HG03558 (cell line): ENCODE data around the gene SIAH3.

Experiments
- ATAC-seq: cut with Tn5 transposase; IDR thresholded peaks from one replicate; pipeline ENCODE4 v1.9.1; 2021; ENCODE audit warnings: moderate number of reproducible peaks; ENCODE audit not compliant: unreplicated experiment; ENCODE audit errors: extremely low read depth

SIAH3 gene

DNA sequence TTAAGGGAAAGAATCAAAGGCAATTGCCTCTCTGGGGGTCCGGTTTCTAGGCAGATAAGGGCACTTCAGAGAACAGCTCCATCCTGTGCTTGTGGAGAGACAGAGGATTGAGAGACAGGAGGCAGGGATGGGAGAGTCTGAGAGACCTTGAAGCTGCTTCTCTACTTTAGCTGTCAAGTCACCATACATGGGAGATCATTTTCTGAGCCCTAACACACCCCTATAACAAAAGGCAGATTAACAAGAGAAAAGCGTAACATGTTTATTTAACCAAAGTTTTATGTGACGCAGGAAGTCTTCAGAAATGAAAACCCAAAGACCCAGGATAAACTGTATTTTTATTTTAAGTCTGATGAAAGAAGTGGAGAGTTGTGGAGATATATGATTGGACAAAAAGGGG lies 101.0 kb downstream of the SIAH3 start:
- ATAC-seq, result no peak

DNA sequence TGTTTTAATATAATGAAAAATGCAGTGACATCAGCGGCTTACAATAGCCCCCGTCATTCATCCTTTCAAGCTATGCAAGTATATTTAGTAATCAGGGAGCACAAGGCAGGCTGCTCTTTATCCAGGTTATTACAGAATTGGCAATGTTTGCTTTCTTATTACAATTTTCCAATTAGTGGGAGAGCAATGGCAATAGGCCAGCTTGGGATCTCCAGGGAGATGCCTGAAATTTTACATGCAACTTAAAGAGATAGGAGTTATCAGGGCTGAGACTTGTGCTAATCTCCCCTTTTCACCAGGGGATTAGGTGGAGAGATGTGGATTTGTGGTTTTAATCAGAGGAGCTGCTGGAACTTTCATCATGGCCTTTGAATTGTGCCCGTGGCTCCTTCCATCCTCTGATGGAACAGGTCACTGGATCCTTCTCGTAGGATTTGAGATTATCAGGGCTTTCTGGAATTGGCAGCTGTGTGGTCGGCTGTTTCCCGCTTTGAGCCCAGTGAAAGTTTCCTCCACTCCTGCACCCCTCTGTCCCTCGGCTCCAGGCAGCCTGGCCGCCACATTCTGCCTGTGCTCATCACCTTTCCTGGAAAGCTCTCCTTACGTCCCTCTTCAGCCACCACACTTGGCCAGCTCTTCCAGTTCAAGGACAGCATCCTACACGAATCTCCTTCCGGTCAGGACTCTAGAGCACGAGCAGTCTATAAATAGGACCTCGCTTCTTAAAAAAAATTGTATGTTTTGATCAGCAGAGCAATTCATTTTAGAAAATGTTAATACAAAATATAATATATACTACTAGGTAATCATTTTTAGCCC lies 102.4 kb downstream of the SIAH3 start:
- no peak for ATAC-seq

DNA sequence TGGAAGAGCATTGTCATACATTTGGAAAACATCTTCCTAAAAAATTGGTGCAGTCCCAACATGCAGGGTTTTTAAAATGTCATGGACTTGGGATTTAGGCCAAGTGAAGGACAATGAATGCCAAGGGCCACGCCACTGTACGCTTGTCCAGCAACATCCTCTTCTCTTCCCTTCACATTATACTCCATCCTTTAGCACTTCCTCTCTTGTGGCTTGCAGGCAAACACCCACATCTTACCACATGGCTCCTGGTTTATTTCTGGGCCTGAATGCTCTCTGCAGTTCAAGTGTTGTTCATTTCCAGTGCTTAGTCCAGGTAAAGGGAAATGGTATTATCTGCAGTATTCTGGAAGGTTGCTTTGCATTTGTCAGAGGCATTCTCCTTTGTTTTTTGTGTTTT lies 104.5 kb downstream of the SIAH3 start:
- ATAC-seq, result no peak

DNA sequence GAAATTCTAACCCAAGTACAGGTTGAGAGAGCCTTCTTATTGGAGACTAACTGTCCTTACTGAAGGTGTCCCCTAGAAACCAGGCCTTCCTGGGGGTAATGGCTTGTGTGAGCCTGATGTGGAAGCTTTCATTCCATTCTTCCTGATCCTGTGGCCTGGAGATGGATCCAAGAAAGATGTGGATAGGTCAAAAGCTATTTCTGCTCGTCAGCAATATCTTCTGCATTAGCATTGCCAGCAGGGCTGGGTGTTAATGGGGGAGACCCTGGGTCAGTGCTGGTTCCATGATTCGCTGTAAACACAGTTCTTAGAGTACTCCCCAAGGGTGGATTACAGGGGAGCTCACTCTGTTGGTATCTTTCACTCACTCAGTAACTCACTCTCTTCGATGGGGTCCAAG lies 106.6 kb downstream of the SIAH3 start:
- ATAC-seq, result no peak

DNA sequence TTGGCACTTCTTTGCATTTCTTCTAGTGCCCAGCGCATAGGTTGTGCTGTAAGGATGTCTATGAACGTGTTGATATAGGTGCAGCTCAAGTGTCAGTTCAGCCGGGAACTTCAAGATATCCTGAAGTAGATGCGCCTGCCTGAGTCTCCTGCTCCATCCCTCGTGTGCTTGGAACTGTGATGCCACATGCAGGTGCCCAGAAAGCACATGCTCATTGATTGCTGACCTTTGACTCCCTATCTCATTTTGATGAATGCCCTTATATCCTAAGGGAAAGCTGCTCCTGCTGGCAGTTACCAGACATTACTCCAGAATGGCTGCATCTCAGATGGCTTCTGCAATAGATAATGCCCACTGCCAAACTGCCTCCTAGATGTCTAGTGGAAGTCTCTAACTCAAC lies 108.6 kb downstream of the SIAH3 start:
- ATAC-seq, result no peak

DNA sequence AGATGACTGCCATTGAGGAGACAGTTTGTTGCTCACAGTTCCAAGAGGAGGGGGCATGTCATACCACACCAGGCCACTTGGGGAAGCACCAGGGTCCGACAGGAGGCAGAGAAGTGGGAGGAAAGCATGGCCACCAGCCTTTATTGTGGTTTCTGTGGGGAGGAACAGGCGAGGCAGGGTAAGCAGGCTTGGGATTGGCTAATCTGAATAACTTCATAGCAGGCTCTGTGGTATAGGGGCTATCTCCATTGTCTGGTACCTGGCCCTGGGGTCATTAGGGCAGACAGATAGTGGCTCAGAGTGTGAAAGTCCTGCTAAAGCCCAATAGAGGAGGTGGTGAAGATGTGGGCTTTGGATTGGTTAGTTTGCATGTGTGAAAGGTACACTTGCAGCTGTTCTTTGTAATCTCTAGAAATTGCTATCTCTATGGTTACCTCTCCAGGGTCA lies 114.0 kb downstream of the SIAH3 start:
- no peak for ATAC-seq

DNA sequence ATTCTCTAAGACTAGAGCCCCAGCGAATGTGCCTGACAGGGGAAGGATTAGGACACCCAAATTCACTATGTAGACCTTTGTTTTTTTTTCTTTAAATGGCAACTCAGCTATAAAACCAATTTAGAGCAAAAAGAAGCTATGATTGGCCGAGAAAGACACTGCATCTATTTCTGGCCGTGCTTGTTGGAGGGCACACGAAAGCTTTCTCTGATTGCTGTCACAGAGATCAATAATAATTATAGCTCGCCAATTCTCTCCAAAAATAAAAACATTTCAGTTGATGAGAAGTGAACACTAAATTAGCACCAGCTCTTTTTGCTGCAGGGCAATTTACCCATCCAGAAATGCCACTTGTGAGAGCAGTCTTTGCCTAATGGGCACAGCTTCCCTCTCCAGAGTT lies 118.2 kb downstream of the SIAH3 start:
- no peak for ATAC-seq

DNA sequence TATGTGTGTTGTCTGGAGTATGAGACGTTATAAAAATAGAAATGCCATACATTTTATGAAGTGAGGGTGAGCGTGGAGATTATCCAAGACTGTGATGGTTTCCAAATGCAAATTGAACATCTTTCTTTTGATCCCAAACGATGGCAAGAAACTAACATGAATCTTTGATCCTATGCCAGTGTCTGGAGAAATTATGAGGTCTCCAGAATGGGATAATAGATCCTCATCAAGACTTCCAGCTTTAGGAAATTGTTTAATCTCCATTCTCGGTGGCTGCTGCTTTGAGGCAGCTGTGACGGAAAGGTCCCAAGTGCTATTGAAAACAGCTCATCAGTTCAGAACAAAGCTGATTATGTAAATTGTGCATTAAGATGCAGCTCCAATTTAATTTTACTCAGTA lies 118.6 kb downstream of the SIAH3 start:
- ATAC-seq, result no peak

DNA sequence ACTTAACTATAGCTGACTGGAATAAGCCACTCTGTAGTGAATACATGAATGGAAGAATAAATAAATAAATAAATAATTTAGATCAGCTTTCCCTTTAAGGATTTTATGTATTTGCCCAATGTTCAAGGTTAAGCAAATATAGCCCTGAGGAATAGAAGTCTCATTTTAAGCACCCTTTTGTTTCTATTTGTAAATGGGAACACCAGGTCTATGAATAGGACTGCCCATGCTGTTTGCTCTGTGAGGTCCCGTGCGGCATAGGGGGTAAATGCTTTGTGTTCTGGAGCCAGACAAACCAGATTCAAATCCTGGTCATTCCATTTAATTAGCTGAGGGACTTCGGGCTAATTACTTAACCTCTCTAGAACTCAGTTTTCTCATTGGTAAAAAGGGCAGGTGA lies 120.1 kb downstream of the SIAH3 start:
- no peak for ATAC-seq

DNA sequence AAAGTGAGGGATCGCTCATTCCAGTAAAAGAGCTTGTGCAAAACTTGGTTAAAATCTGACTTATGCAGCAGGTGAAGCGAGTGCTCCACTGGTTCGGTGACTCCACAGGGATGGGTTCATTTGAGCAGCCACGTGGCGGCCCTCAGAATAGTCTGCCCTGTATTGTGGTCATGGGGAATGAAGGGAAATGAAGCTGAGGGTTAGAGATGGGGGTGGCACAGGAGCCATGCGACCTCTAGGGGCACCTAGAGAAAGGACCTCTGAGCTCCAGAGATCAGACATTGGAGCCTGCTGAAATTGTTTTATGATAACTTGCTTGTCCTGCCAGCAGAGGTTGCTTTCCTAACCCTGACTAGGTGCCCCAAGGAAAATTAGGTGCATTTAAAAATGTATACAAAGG lies 122.8 kb downstream of the SIAH3 start:
- no peak for ATAC-seq
